ENCODE measurements around the gene SLC38A9. TPM values are rescaled to one million over a fixed set of nuclear protein-coding genes. Genes with fewer than 3 reads are reported as not detected.

Gene SLC38A9
- total and polyA plus RNA-seq, 9 of the 15 experiments (the other 6 are each of a cell fraction or from before 2014, with no cell fraction given), result 14.0 to 34.5 (median 20.7) TPM

DNA sequence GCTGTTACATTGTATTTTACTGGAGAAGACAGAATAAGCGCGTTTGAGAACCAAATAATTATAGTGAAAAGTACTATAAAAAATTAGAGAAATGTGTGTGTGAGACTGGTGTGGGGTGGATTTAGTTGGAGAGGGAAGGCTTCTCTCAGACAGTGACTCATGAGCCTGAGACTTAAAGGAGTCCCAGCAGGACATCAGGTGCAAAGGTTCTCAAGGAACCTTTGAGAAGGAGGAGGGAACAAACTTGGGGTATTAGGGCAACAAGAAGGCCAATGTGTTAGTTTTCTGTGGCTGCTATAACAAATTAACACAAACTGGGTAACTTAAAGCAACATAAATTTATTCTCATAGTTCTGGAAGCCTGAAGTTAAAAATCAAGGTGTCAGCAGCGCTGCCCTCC lies 30.7 kb upstream of the SLC38A9 start:
- no peaks in the 10 kb centered on the region for H3K36me3 ChIP-seq (ENCODE audit: control insufficient read depth, insufficient read depth, low read length)
- no peak overlapping the region for H3K27ac ChIP-seq (ENCODE audit: extremely low read depth, low read depth, low read length)
- H4K20me1 ChIP-seq (replicated peaks; ENCODE audit: control insufficient read depth, insufficient read depth, low read length), result no peaks in the 10 kb centered on the region
- no peaks in the 10 kb centered on the region for H3K9me1 ChIP-seq (ENCODE audit: control insufficient read depth, insufficient read depth, low read length)
- H3K9me3 ChIP-seq (replicated peaks; ENCODE audit: control insufficient read depth, insufficient read depth, low read depth, low read length), result no peaks in the 10 kb centered on the region
- no peak overlapping the region for H3K4me3 ChIP-seq
- no peak for ATAC-seq
- FAIRE-seq, result no peak
- CTCF ChIA-PET (ENCODE audit: low intra/inter-chr PET ratio), result no interaction called here
- peaks cover 2 to 9% of the 10 kb centered on the region in 2 experiments; a peak in 3 of 5 replicates for H3K27me3 ChIP-seq (ENCODE audit: control insufficient read depth in 2 of 2, insufficient read depth in 2 of 2, low read length in 2 of 2)
- DNase-seq (ENCODE audit: extremely low read depth in 1 of 4, low spot score in 3 of 4), result no peak
- no peak overlapping the region for H3K4me2 ChIP-seq (ENCODE audit: insufficient read depth, low read length)
- in situ Hi-C loops (cut with MboI), result no loop called here
- H3K4me1 ChIP-seq (replicated peaks in 1 of 2; ENCODE audit: control insufficient read depth in 2 of 2, insufficient read depth in 2 of 2, low read length in 2 of 2), result peaks cover 0 to 2% of the 10 kb centered on the region in 2 experiments; a peak in 1 of 5 replicates
- WGBS (ENCODE audit: insufficient coverage, low coverage, missing lambda C conversion rate), result 2% methylated on average over 3 of the region's 3 CpGs
- POLR2A ChIA-PET, result interaction anchor here (0.8 kb wide), 1 partner anchor 558 kb away, joined by 3 read pairs; no protein-coding TSS in a partner anchor
- no TSS peak for BruUV-seq (replicated peaks)
- intact Hi-C loops (cut with micrococcal nuclease), result no loop called here
- H3K79me2 ChIP-seq (ENCODE audit: control insufficient read depth, insufficient read depth, low read length), result no peaks in the 10 kb centered on the region
- H2AFZ ChIP-seq (ENCODE audit: low read depth, low read length), result no peak overlapping the region
- H3K9ac ChIP-seq (ENCODE audit: insufficient read depth in 1 of 2, low read depth in 2 of 2, low read length in 2 of 2), result no peak overlapping the region
- TF ChIP-seq ZNF347 (CRISPR knock-in tag; IDR thresholded peaks at IDR 0.05; ENCODE audit: low read depth) (no peak), HLTF (IDR thresholded peaks at IDR 0.05) (no peak), POLR2AphosphoS2 (IDR thresholded peaks at IDR 0.05; ENCODE audit: low read length) (no peak), TAF9B (IDR thresholded peaks at IDR 0.05; ENCODE audit: partially characterized antibody) (no peak), MXI1 (IDR thresholded peaks at IDR 0.05; ENCODE audit: low read depth, low read length) (no peak)
- TF ChIP-seq, protein P1, sequence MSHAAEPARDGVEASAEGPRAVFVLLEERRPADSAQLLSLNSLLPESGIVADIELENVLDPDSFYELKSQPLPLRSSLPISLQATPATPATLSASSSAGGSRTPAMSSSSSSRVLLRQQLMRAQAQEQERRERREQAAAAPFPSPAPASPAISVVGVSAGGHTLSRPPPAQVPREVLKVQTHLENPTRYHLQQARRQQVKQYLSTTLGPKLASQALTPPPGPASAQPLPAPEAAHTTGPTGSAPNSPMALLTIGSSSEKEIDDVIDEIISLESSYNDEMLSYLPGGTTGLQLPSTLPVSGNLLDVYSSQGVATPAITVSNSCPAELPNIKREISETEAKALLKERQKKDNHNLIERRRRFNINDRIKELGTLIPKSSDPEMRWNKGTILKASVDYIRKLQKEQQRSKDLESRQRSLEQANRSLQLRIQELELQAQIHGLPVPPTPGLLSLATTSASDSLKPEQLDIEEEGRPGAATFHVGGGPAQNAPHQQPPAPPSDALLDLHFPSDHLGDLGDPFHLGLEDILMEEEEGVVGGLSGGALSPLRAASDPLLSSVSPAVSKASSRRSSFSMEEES (CRISPR knock-in tag; IDR thresholded peaks at IDR 0.05), result no peak
- TF ChIP-seq, protein P2, sequence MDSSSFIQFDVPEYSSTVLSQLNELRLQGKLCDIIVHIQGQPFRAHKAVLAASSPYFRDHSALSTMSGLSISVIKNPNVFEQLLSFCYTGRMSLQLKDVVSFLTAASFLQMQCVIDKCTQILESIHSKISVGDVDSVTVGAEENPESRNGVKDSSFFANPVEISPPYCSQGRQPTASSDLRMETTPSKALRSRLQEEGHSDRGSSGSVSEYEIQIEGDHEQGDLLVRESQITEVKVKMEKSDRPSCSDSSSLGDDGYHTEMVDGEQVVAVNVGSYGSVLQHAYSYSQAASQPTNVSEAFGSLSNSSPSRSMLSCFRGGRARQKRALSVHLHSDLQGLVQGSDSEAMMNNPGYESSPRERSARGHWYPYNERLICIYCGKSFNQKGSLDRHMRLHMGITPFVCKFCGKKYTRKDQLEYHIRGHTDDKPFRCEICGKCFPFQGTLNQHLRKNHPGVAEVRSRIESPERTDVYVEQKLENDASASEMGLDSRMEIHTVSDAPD (CRISPR knock-in tag; IDR thresholded peaks at IDR 0.05), result no peak
- TF ChIP-seq, protein P3, sequence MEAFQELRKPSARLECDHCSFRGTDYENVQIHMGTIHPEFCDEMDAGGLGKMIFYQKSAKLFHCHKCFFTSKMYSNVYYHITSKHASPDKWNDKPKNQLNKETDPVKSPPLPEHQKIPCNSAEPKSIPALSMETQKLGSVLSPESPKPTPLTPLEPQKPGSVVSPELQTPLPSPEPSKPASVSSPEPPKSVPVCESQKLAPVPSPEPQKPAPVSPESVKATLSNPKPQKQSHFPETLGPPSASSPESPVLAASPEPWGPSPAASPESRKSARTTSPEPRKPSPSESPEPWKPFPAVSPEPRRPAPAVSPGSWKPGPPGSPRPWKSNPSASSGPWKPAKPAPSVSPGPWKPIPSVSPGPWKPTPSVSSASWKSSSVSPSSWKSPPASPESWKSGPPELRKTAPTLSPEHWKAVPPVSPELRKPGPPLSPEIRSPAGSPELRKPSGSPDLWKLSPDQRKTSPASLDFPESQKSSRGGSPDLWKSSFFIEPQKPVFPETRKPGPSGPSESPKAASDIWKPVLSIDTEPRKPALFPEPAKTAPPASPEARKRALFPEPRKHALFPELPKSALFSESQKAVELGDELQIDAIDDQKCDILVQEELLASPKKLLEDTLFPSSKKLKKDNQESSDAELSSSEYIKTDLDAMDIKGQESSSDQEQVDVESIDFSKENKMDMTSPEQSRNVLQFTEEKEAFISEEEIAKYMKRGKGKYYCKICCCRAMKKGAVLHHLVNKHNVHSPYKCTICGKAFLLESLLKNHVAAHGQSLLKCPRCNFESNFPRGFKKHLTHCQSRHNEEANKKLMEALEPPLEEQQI (IDR thresholded peaks at IDR 0.05), result no peak
- TF ChIP-seq, protein P4, sequence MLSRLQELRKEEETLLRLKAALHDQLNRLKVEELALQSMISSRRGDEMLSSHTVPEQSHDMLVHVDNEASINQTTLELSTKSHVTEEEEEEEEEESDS (CRISPR knock-in tag; IDR thresholded peaks at IDR 0.05), result no peak
- TF ChIP-seq, protein P5, sequence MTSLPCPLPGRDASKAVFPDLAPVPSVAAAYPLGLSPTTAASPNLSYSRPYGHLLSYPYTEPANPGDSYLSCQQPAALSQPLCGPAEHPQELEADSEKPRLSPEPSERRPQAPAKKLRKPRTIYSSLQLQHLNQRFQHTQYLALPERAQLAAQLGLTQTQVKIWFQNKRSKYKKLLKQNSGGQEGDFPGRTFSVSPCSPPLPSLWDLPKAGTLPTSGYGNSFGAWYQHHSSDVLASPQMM (CRISPR knock-in tag; IDR thresholded peaks at IDR 0.05), result no peak
- TF ChIP-seq, protein P6, sequence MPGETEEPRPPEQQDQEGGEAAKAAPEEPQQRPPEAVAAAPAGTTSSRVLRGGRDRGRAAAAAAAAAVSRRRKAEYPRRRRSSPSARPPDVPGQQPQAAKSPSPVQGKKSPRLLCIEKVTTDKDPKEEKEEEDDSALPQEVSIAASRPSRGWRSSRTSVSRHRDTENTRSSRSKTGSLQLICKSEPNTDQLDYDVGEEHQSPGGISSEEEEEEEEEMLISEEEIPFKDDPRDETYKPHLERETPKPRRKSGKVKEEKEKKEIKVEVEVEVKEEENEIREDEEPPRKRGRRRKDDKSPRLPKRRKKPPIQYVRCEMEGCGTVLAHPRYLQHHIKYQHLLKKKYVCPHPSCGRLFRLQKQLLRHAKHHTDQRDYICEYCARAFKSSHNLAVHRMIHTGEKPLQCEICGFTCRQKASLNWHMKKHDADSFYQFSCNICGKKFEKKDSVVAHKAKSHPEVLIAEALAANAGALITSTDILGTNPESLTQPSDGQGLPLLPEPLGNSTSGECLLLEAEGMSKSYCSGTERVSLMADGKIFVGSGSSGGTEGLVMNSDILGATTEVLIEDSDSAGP (CRISPR knock-in tag; IDR thresholded peaks at IDR 0.05), result no peak
- TF ChIP-seq, protein P7, sequence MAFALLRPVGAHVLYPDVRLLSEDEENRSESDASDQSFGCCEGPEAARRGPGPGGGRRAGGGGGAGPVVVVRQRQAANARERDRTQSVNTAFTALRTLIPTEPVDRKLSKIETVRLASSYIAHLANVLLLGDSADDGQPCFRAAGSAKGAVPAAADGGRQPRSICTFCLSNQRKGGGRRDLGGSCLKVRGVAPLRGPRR (CRISPR knock-in tag; IDR thresholded peaks at IDR 0.05), result no peak
- TF ChIP-seq, protein P8, sequence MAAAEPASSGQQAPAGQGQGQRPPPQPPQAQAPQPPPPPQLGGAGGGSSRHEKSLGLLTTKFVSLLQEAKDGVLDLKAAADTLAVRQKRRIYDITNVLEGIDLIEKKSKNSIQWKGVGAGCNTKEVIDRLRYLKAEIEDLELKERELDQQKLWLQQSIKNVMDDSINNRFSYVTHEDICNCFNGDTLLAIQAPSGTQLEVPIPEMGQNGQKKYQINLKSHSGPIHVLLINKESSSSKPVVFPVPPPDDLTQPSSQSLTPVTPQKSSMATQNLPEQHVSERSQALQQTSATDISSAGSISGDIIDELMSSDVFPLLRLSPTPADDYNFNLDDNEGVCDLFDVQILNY (CRISPR knock-in tag; IDR thresholded peaks at IDR 0.05), result no peak
